IMR-90 (cell line): Measurements from ENCODE around the gene SPRR4. TPM values are rescaled to one million over a fixed set of nuclear protein-coding genes. Genes with fewer than 3 reads are reported as not detected.

Experiments used
- ATAC-seq: fragments of 200-7000 bp; cut with Tn5 transposase; 2 replicates; pipeline ENCODE4 v1.9.1; 2020; ENCODE audit warnings: low read depth, mild to moderate bottlenecking, moderate library complexity
- BruUV-seq: library from RNA; stranded (reverse); fragments of 400-500 nt; replicated peaks from 2 replicates; lab custom pipeline; 2021; lab: Mats Ljungman, UMichigan
- CTCF ChIA-PET: fragments of 300-600 bp; formaldehyde crosslinking; extraction: SDS; loops from one replicate; lab custom pipeline; 2021; ENCODE audit warnings: antibody characterized with exemption; lab: Yijun Ruan, JAX
- POLR2A ChIA-PET: fragments of 300-600 bp; sonication (Branson Sonifier 250); formaldehyde crosslinking; loops from one replicate; lab custom pipeline; 2022; ENCODE audit warnings: antibody characterized with exemption; ENCODE audit not compliant: unreplicated experiment; lab: Charles Lee
- DNase-seq: peaks from one replicate; pipeline ENCODE4 v3.0.0; 2013
- H2AFZ ChIP-seq: replicated peaks from 2 replicates; pipeline ENCODE3; 2013; ENCODE audit warnings: low read length, mild to moderate bottlenecking; ENCODE audit not compliant: poor library complexity
- H2AK5ac ChIP-seq: 2 replicates; pipeline ENCODE4 v1.6.1; 2013; ENCODE audit warnings: low read depth, low read length, inconsistent platforms
- H2AK9ac ChIP-seq: replicated peaks from 2 replicates; pipeline ENCODE3; 2013; ENCODE audit warnings: mild to moderate bottlenecking, low read depth, low read length, moderate library complexity; ENCODE audit not compliant: poor library complexity
- H2BK120ac ChIP-seq: 2 replicates; pipeline ENCODE4 v1.6.1; 2013; ENCODE audit warnings: low read depth, low read length, inconsistent platforms
- H2BK15ac ChIP-seq: 3 replicates; pipeline ENCODE4 v1.6.1; 2013; ENCODE audit warnings: low read depth, low read length, inconsistent platforms
- H2BK20ac ChIP-seq: 2 replicates; pipeline ENCODE4 v1.6.1; 2013; ENCODE audit warnings: low read depth, mild to moderate bottlenecking, inconsistent platforms, low read length, moderate library complexity
- H2BK5ac ChIP-seq: 2 replicates; pipeline ENCODE4 v1.6.1; 2013; ENCODE audit warnings: mild to moderate bottlenecking, low read depth, low read length, inconsistent platforms; ENCODE audit not compliant: poor library complexity, severe bottlenecking
- H3K14ac ChIP-seq: replicated peaks from 2 replicates; pipeline ENCODE4 v1.6.1; 2013; ENCODE audit warnings: low read depth, low read length, inconsistent platforms
- H3K18ac ChIP-seq: 2 replicates; pipeline ENCODE4 v1.6.1; 2013; ENCODE audit warnings: low read depth, low read length, control low read depth
- H3K23ac ChIP-seq: 2 replicates; pipeline ENCODE4 v1.6.1; 2013; ENCODE audit warnings: low read depth, low read length, inconsistent platforms
- H3K27ac ChIP-seq: 2 replicates; pipeline ENCODE4 v1.5.1; 2013; ENCODE audit warnings: mild to moderate bottlenecking, control low read depth, low read length; ENCODE audit not compliant: insufficient read depth
- H3K27me3 ChIP-seq: 2 replicates; pipeline ENCODE4 v1.6.1; 2013; ENCODE audit warnings: low read length; ENCODE audit not compliant: control insufficient read depth, insufficient read depth
- H3K36me3 ChIP-seq: 2 replicates; pipeline ENCODE4 v1.6.1; 2013; ENCODE audit warnings: low read length, mixed read lengths; ENCODE audit not compliant: control insufficient read depth, insufficient read depth
- H3K4ac ChIP-seq: 2 replicates; pipeline ENCODE4 v1.6.1; 2013; ENCODE audit warnings: low read depth, low read length, inconsistent platforms
- H3K4me1 ChIP-seq: 2 replicates; pipeline ENCODE4 v1.6.1; 2013; ENCODE audit warnings: low read length, mixed read lengths; ENCODE audit not compliant: control insufficient read depth, insufficient read depth
- H3K4me2 ChIP-seq: 2 replicates; pipeline ENCODE4 v1.6.1; 2013; ENCODE audit warnings: low read depth, mild to moderate bottlenecking, control low read depth, low read length, moderate library complexity
- H3K4me3 ChIP-seq: 2 replicates; pipeline ENCODE4 v1.5.1; 2013; ENCODE audit warnings: low read depth, mild to moderate bottlenecking, control low read depth, low read length, moderate library complexity; ENCODE audit not compliant: insufficient read depth
- H3K56ac ChIP-seq: 2 replicates; pipeline ENCODE4 v1.6.1; 2013; ENCODE audit warnings: low read length, inconsistent platforms; ENCODE audit not compliant: insufficient read depth; ENCODE audit errors: extremely low read depth
- H3K79me1 ChIP-seq, 2 experiments: 2 replicates each; pipeline ENCODE4 v1.6.1; 2013; ENCODE audit warnings: low read length in 2 of 2, inconsistent platforms in 1 of 2, low read depth in 1 of 2
- H3K9ac ChIP-seq: 2 replicates; pipeline ENCODE4 v1.6.1; 2013; ENCODE audit warnings: low read depth, low read length, control low read depth
- H3K9me1 ChIP-seq: 2 replicates; pipeline ENCODE4 v1.6.1; 2013; ENCODE audit warnings: low read length, inconsistent platforms; ENCODE audit not compliant: insufficient read depth
- H3K9me3 ChIP-seq: 2 replicates; pipeline ENCODE4 v1.6.1; 2013; ENCODE audit warnings: low read length; ENCODE audit not compliant: control insufficient read depth, insufficient read depth
- H4K20me1 ChIP-seq: 2 replicates; pipeline ENCODE4 v1.6.1; 2013; ENCODE audit warnings: low read length, inconsistent platforms; ENCODE audit not compliant: insufficient read depth
- H4K5ac ChIP-seq: 2 replicates; pipeline ENCODE4 v1.6.1; 2013; ENCODE audit warnings: mild to moderate bottlenecking, low read depth, low read length, control low read depth
- H4K8ac ChIP-seq, 2 experiments: 2 replicates each; pipeline ENCODE4 v1.6.1; 2013; ENCODE audit warnings: low read depth in 2 of 2, low read length in 2 of 2, control low read depth in 1 of 2, inconsistent platforms in 1 of 2
- H4K91ac ChIP-seq: 2 replicates; pipeline ENCODE4 v1.6.1; 2013; ENCODE audit warnings: low read depth, low read length, inconsistent platforms; ENCODE audit not compliant: insufficient read depth
- FOS ChIP-seq: fragments of 150-350 bp; IDR thresholded peaks from 2 replicates; pipeline ENCODE4 v1.6.1; 2016; ENCODE audit warnings: low read depth, low read length
- RCOR1 ChIP-seq: IDR thresholded peaks from 2 replicates; pipeline ENCODE4 v1.6.1; 2012; ENCODE audit warnings: mild to moderate bottlenecking, low read length, improper control_type of control experiment; ENCODE audit not compliant: insufficient replicate concordance
- RFX5 ChIP-seq: IDR thresholded peaks from 2 replicates; pipeline ENCODE4 v1.8.0; 2012; ENCODE audit warnings: low read depth, mild to moderate bottlenecking, low read length, moderate library complexity
- WGBS, 2 experiments: methylation state at CpG; one replicate each; pipeline versions ENCODE4 v1.1.5 to v1.1.7; 2013; ENCODE audit warnings: missing lambda C conversion rate in 2 of 2; ENCODE audit not compliant: insufficient read length in 1 of 2; ENCODE audit errors: extremely low coverage in 2 of 2; 5-methylcytosine and 5-hydroxymethylcytosine counted together
- dilution Hi-C: fragments of 300-500 bp; cut with HindIII; formaldehyde crosslinking; loops from one replicate; pipeline ENCODE4 v1.14.3; 2018; ENCODE audit warnings: low sequenced_read_pairs; ENCODE audit not compliant: unreplicated experiment
- in situ Hi-C: fragments of 300-500 bp; cut with MboI; formaldehyde crosslinking; loops from 3 replicates; pipeline ENCODE4 v1.14.3; 2019; ENCODE audit warnings: low sequenced_read_pairs, inconsistent platforms, mixed read lengths
- intact Hi-C: fragments of 100-400 bp; cut with micrococcal nuclease; formaldehyde crosslinking; loops from 2 replicates; pipeline ENCODE4 v1.10.0; 2022
- polyA plus RNA-seq, 3 experiments: library from polyadenylated mRNA; depleted of rRNA; stranded (reverse); fragments of >200 nt; gene quantifications; 2 replicates each; pipeline ENCODE4 v1.2.3, GENCODE V29; 2012; ENCODE audit warnings: low replicate concordance in 1 of 3
- total RNA-seq: library from RNA; depleted of rRNA; stranded (reverse); fragments of >200 nt; gene quantifications from 2 replicates; pipeline ENCODE4 v1.2.3, GENCODE V29; 2012
- TF ChIP-seq, protein P1 (sequence below): fragments of 150-350 bp; IDR thresholded peaks from 2 replicates; pipeline ENCODE4 v1.6.1; 2016; ENCODE audit warnings: low read depth, mild to moderate bottlenecking, low read length, moderate library complexity, borderline replicate concordance

The SPRR4 gene
- total and polyA plus RNA-seq, 2 of the 4 experiments (the other 2 are of a cell fraction) = not detected

DNA sequence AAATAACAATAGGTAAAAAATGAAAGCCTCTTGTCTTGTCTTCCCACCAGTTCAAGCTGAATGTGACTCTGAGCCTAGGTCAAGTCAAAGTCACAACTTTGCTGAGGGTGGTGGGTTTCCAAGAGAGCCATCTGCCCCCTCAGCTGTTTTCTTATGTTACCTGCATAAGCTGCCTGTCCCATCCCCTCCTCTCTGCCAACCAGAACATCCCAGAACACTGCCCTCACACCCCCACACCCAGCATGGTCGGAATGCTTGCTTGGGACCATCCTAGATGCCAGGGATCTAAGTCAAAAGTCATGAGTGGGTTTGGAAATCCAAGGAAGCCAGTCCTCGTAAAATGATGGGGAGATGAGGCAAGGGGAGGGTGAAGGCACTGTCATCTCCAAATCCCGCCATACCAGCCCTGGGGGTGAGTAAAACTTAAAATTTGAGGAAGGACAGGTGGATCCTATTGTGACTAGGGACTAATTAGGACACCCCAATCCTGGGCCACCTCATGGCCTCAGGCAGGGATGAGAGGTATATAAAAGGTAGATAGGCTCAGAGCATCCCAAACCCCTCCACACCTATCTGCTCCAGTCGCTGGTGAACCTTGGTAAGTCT is 23.7 kb upstream of the SPRR4 start, which contains the start of gene SPRR5:
SPRR5 (plus strand) TSS at position 556 of the 606 bp plus-strand sequence. CDS start 1,349 bp downstream, outside the sequence.
- Histone ChIP-seq H2BK15ac (no peak within 1 kb of the TSS), H2BK5ac (no peak within 1 kb of the TSS), H3K4me3 (no peak within 1 kb of the TSS), H2AFZ (no peak within 1 kb of the TSS), H4K5ac (no peak within 1 kb of the TSS), H3K36me3 (no peaks in the 10 kb centered on the region), H3K27ac (no peak within 1 kb of the TSS), H3K9me3 (no peaks in the 10 kb centered on the region; the same call in 1 of the 2 replicates), H2BK120ac (no peak within 1 kb of the TSS), H4K20me1 (no peaks in the 10 kb centered on the region), H2BK20ac (no peak within 1 kb of the TSS), H3K9me1 (no peaks in the 10 kb centered on the region), H3K4me1 (no peaks in the 10 kb centered on the region), H3K4ac (no peak within 1 kb of the TSS), H4K8ac (no peak within 1 kb of the TSS), H3K9ac (no peak within 1 kb of the TSS), H3K14ac (no peak within 1 kb of the TSS), H3K18ac (no peak within 1 kb of the TSS), H3K4me2 (no peak within 1 kb of the TSS), H3K27me3 (no peaks in the 10 kb centered on the region), H2AK5ac (no peak within 1 kb of the TSS), H3K56ac (no peak within 1 kb of the TSS), H2AK9ac (no peak within 1 kb of the TSS), H4K91ac (no peak within 1 kb of the TSS), H3K79me1 (no peaks in the 10 kb centered on the region), H3K23ac (no peak within 1 kb of the TSS)
- in situ Hi-C loops (no loop called here), intact Hi-C loops (no loop called here), dilution Hi-C loops (no loop called here)
- BruUV-seq = no TSS peak
- WGBS, 2 experiments = no CpG with 5 or more reads among the region's 4 CpGs
- ChIA-PET CTCF (no interaction called here), POLR2A (no interaction called here)
- no peak for ATAC-seq
- TF ChIP-seq FOS = no peak
- no peak for TF ChIP-seq RCOR1
- no peak for TF ChIP-seq RFX5
- TF ChIP-seq, protein P1, sequence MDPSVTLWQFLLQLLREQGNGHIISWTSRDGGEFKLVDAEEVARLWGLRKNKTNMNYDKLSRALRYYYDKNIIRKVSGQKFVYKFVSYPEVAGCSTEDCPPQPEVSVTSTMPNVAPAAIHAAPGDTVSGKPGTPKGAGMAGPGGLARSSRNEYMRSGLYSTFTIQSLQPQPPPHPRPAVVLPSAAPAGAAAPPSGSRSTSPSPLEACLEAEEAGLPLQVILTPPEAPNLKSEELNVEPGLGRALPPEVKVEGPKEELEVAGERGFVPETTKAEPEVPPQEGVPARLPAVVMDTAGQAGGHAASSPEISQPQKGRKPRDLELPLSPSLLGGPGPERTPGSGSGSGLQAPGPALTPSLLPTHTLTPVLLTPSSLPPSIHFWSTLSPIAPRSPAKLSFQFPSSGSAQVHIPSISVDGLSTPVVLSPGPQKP = no peak
- no peak for DNase-seq
